HG03139 (cell line): Measurements from ENCODE around the gene RBP4.

Source experiments
- ATAC-seq: cut with Tn5 transposase; IDR thresholded peaks from one replicate; pipeline ENCODE4 v1.9.1; 2021; ENCODE audit not compliant: unreplicated experiment

Gene RBP4

DNA sequence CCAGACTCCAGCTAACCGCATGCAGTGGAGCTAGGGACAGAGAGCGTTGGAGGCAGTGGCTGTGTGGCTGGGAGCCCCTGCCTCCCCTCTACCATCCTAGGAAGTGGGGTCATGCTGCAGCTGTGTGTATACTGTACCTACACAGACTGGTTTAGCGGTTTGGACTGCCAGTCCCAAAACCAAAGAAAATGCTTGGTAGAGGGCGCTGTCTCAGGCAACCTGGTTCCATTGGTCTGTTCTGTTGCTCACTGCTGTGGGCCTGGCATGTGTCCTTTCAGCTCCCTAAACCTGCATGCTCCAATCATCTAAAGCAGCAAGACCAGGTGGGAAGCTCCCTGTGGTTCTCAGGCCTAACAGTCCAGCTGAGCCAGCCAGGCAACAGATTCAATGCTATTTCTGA, 4.5 kb downstream of the RBP4 start:
- ATAC-seq: no peak

DNA sequence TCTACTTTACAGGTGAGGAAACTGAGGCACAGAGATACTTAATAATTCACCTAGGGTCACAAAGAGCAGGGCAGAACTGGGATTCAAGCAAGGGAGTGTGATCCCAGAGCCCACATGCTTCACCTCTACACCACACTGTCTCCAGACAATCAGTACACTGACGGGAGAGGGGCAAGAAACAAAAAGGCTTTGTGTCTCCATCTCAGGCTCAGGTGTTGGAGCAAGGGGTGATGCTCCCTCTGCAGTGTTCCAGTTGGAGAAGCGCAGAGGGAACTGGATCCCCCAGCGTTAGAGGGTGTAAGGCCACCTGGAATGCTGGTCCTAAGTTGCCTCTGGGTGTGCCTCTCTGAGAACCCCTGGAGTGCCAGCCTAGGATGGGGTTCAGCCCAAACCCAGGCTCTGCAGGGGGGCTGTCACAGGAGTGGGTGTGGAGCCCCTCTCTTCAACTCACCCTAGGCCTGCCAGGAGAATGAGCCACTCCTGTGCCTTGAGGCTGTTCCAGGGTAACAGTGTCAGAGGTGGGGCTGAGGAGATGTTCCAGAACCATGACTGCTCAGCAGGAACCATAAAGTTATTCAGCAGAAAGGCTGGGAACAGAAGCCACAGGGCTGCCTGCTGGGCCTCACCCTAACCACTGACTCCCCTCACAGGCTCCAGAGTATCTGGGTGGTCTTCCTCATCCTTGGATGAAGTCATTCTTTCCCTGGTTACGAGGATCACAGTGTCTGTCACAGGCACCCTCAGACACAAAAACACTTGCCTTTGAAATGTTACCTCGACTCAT, 5.5 kb downstream of the RBP4 start:
- ATAC-seq: no peak

DNA sequence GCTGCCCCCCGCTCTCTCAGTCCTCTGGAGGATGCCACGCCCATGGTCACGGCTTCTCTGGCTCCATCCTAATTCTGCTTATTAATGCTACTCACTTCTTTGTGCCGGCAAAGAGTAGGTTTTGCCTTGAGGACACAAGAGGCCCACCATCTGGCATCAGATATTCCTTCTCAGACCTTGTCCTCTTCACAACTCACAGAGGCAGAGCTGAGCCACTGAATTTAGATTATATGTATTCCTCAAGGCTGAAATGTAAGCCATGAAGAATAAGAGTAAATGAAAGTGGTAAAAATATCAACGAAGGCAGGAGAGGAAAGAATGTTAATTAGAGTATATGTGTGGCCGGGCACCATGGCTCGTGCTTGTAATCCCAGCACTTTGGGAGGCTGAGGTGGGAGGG, 6.5 kb downstream of the RBP4 start:
- no peak for ATAC-seq

- ATAC-seq: no peak
Measured at GRCh38 chr10:93593749-93594148, 7.3 kb downstream of the RBP4 start.

- no peak for ATAC-seq
Measured at GRCh38 chr10:93593254-93593653, 7.8 kb downstream of the RBP4 start.

- no peak for ATAC-seq
Measured at GRCh38 chr10:93591065-93591808, 9.8 kb downstream of the RBP4 start.

GRCh38 chr10:93590638-93591037, 10.4 kb downstream of the RBP4 start:
- ATAC-seq: no peak

DNA sequence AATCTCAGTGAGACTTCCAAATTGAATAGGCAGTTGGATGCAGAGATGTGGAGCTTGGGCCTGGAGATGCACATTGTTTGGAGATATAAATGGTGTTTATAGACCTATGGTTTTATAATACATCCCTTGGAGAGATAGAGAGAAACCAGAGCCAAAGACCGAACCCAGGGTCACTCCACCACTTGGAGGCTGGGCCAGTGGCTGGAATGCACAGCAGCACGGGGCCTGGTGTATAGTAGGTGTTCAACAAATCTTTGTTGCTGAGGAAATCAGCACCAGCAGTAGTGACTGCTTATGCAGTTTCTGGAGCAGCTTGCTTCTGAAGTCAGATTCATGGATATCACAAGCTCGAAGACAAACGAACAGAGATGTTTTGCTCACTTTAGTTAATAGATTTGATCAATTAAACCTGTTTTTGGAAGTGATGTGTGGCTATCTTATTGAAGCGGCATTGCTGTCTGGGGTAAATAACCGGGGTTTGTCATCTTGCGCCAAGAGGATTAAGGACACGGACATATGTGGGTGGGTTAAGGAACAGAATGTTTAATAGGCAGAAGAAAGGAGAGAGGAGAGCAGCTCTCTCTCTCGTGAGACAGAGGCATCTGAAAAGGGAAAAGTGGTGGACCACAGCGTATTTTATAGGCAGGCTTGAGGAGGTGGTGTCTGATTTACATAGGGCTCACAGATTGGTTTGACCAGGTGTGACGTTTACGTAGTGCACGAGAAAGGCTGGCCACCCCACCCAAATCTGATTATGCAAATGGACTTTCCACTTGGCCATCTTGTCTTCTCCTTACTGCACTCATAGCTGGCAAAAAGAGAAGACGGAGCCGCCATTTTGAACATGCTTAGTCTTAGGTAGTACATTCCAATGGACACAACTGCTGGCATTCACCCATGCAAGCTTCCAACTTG, 11.1 kb downstream of the RBP4 start:
- ATAC-seq: no peak

DNA sequence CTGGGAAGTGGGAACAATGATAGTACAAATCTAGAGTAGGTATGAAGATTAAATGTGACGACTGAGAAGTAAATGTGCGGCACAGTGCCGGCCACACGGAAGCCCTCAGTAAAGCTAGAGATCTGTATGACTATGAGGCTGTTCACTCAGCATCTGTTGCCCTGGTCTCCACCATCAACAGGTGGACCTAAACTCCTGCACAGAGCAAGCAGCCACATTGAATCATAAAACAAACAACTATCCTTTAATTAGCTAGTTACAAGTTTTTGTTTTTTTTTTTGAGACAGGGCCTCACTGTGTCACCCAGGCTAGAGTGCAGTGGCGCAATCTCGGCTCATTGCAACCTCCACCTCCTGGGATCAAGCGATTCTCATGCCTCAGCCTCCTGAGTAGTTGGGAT, 16.6 kb downstream of the RBP4 start:
- no peak for ATAC-seq

- no peak for ATAC-seq
Measured at GRCh38 chr10:93580828-93581227, 20.2 kb downstream of the RBP4 start.

DNA sequence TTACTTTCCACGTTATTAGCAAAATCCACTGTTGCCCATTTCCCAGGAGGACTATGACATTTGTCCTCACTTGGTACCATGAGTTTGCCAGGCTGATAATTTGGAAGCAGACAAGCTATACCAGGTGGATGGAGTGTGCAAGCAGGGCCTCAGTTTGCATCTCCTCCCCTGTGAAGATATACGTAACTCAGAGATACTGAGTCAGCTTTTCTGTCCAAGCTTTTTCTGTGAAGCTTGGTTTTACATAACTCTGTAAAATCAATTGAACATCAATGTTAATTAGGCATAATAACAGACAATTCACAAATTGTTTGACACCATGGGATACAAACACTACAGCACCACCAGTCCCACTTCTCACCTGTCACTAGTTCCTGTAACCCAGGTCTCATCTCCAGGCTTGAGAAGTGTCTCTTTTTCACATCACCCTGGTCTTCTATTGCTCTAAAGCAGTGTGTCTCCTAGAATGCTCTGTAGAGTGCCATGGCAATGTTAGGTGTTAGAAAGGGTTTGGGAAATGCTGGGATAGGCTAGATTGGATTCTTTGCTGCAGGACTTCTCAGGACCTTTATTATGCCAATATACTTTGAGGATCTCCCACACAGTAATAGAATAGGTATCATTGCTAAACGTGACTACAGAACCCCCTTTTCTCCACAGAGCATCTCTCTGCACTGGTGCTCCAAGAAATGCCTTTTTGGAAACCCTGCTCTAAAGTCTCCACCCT, 20.9 kb downstream of the RBP4 start:
- no peak for ATAC-seq

DNA sequence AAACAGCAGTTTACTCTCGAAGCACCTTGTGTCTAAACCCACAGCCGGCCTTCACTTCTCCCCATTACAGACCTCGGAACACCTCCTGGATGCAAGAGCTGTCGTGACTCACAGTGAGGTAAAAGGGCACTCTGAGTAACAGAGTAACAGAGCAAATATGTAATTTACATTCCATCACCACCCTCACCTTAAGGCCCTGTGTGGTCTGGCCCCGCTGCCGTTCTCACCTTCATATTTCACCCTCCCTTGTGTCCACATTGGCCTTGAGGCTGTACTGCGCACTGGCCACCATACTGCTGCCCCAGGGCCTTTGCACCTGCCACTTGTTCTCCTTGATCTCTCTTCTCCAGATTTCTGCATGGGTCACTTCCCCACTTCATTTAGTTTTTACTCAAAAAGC, 21.9 kb downstream of the RBP4 start:
- ATAC-seq: no peak

DNA sequence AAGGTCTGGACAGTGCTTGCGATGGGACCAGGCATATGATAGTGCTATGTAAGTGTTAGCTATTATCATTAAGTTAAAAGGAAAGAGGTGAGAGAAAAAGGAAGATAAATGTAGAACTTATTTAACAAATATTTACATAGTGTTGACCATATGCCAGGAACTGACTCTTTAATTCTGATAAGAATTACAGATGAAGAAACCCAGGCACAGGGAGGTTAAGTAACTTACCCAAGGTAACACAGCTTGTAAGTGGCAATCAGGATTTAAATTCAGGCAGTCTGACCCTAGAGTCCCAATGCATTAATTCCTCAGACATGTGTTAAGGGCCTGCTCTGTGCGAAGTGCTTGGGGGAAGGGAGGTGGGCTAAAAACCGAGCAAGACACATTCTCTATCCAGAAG, 23.5 kb downstream of the RBP4 start:
- no peak for ATAC-seq

- ATAC-seq: no peak
Measured at GRCh38 chr10:93576888-93577287, 24.1 kb downstream of the RBP4 start.

DNA sequence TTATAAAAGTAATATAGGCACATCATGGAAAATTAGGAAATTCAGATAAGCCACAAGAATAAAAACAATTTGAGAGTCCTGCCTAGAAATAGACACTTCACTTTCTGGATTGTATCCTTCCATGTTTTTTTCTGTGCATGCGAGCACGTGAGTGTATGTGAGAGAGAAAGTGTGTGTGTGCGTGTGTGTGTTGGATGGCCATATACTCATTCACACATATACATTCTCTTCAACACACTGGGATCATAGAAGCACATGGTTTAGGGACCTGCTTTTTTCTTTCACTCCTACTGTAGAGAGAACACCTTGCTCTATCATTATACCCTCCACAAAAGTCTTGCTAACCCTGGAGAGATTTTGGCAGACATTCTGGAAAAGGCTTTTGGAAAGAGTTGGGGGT, 27.1 kb downstream of the RBP4 start:
- ATAC-seq: no peak

- no peak for ATAC-seq
Measured at GRCh38 chr10:93573051-93573909, 27.8 kb downstream of the RBP4 start.

- no peak for ATAC-seq
Measured at GRCh38 chr10:93572606-93573005, 28.4 kb downstream of the RBP4 start.

DNA sequence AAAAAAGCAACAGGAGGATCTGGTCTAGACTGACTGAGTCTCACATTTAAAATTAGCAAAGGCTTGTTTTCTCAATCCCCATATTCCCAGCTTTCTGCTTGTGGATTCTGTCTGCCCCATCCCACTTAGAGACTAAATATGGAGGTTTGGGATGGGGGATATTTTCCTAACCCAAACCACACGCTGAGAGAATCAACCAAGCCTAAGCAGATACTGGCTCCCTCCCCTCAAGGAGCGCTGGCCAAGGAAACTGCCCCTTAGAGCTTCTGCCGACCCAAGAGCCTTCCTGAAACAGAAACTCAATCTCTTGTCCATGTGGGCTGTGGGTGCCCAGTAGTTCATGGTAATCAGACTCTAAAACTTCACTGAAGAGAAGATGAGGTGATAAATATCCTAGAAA, 30.7 kb downstream of the RBP4 start:
- ATAC-seq: no peak

GRCh38 chr10:93568105-93568390, 33.0 kb downstream of the RBP4 start:
- no peak for ATAC-seq
